GM11168 (cell line): ENCODE results near the gene MED22.
"Not testable (repeated sequence)": the region's sequence is repeated elsewhere in the genome, so short reads cannot be mapped to it uniquely, and the experiment has no call there.

Experiments
- in situ Hi-C: fragments of 300-500 bp; cut with MboI; formaldehyde crosslinking; loops from one replicate; pipeline ENCODE4 v1.12.0; 2022; ENCODE audit warnings: low sequenced_read_pairs; ENCODE audit not compliant: unreplicated experiment

MED22 gene

GRCh38 chr9:133347985-133348717, at the start of gene MED22, which contains the start of gene RPL7A:
MED22 (minus strand) TSS chr9:133348131; CDS start chr9:133346662, 1,469 bp downstream.
RPL7A (plus strand) TSS chr9:133348218; CDS start chr9:133348244, 26 bp downstream.
- in situ Hi-C loops, result no loop called here

GRCh38 chr9:133397370-133397769, 49.4 kb upstream of the MED22 start:
- in situ Hi-C loops, result no loop called here

GRCh38 chr9:133396952-133397351, 49.0 kb upstream of the MED22 start:
- in situ Hi-C loops, result no loop called here

GRCh38 chr9:133394687-133395271, 46.8 kb upstream of the MED22 start:
- in situ Hi-C loops, result no loop called here

- in situ Hi-C loops, result no loop called here
These were observed 45.5 kb upstream of the MED22 start for GRCh38 chr9:133393399-133393798.

GRCh38 chr9:133392308-133392707, 44.4 kb upstream of the MED22 start:
- in situ Hi-C loops, result not testable (repeated sequence)

GRCh38 chr9:133391449-133391848, 43.5 kb upstream of the MED22 start:
- in situ Hi-C loops, result not testable (repeated sequence)

GRCh38 chr9:133390713-133391112, 42.8 kb upstream of the MED22 start:
- in situ Hi-C loops, result no loop called here

GRCh38 chr9:133389562-133389961, 41.6 kb upstream of the MED22 start:
- in situ Hi-C loops, result no loop called here

- in situ Hi-C loops, result no loop called here
These were observed 41.2 kb upstream of the MED22 start for GRCh38 chr9:133389025-133389557.

GRCh38 chr9:133387680-133388079, 39.7 kb upstream of the MED22 start:
- in situ Hi-C loops, result no loop called here

GRCh38 chr9:133386338-133386737, 38.4 kb upstream of the MED22 start:
- in situ Hi-C loops, result no loop called here

GRCh38 chr9:133385452-133385851, 37.5 kb upstream of the MED22 start:
- in situ Hi-C loops, result no loop called here

- in situ Hi-C loops, result no loop called here
These were observed 36.9 kb upstream of the MED22 start for GRCh38 chr9:133384736-133385321.

- in situ Hi-C loops, result no loop called here
These were observed 35.5 kb upstream of the MED22 start for GRCh38 chr9:133383438-133383837.

- in situ Hi-C loops, result no loop called here
These were observed 34.7 kb upstream of the MED22 start for GRCh38 chr9:133382507-133383141.

GRCh38 chr9:133380734-133381133, 32.8 kb upstream of the MED22 start:
- in situ Hi-C loops, result no loop called here

GRCh38 chr9:133379153-133380086, 31.5 kb upstream of the MED22 start:
- in situ Hi-C loops, result no loop called here

GRCh38 chr9:133378408-133378962, 30.6 kb upstream of the MED22 start:
- in situ Hi-C loops, result no loop called here
